IPS-18c (cell line): ENCODE data around the gene CFAP46.

Experiments used
- H3K4me3 ChIP-seq: 2 replicates; pipeline ENCODE4 v1.7.0; 2013; ENCODE audit warnings: low read depth, mild to moderate bottlenecking, low read length, moderate library complexity; ENCODE audit not compliant: insufficient read depth
- H3K9me3 ChIP-seq: one replicate; pipeline ENCODE4 v1.6.1; 2013; ENCODE audit warnings: mild to moderate bottlenecking, low read length, moderate library complexity; ENCODE audit not compliant: control insufficient read depth, insufficient read depth

The CFAP46 gene

GRCh38 chr10:132981746-132982145 is 39.4 kb upstream of the CFAP46 start:
- Histone ChIP-seq H3K9me3 (no peaks in the 10 kb centered on the region), H3K4me3 (no peak overlapping the region)

- Histone ChIP-seq H3K9me3 (no peaks in the 10 kb centered on the region), H3K4me3 (no peak overlapping the region)
Measured at GRCh38 chr10:132981173-132981555, 38.8 kb upstream of the CFAP46 start.

- H3K4me3 ChIP-seq: no peak overlapping the region
- no peaks in the 10 kb centered on the region for H3K9me3 ChIP-seq
Measured at GRCh38 chr10:132980426-132981172, 38.2 kb upstream of the CFAP46 start.

- no peaks in the 10 kb centered on the region for H3K9me3 ChIP-seq
Measured at GRCh38 chr10:132979491-132980425, 37.4 kb upstream of the CFAP46 start.

GRCh38 chr10:132978542-132978941 is 36.2 kb upstream of the CFAP46 start:
- H3K9me3 ChIP-seq: no peaks in the 10 kb centered on the region

More at GRCh38 chr10:132979491-132980425, 37.4 kb upstream of the CFAP46 start:
- H3K4me3 ChIP-seq: no peak overlapping the region

GRCh38 chr10:132977807-132978206 is 35.4 kb upstream of the CFAP46 start:
- no peak overlapping the region for H3K4me3 ChIP-seq
- no peaks in the 10 kb centered on the region for H3K9me3 ChIP-seq

More at GRCh38 chr10:132978542-132978941, 36.2 kb upstream of the CFAP46 start:
- no peak overlapping the region for H3K4me3 ChIP-seq

GRCh38 chr10:132977076-132977475 is 34.7 kb upstream of the CFAP46 start:
- H3K4me3 ChIP-seq: no peak overlapping the region
- H3K9me3 ChIP-seq: no peaks in the 10 kb centered on the region

GRCh38 chr10:132975831-132976682 is 33.7 kb upstream of the CFAP46 start:
- no peaks in the 10 kb centered on the region for H3K9me3 ChIP-seq
- no peak overlapping the region for H3K4me3 ChIP-seq

GRCh38 chr10:132974886-132975830 is 32.8 kb upstream of the CFAP46 start:
- Histone ChIP-seq H3K9me3 (no peaks in the 10 kb centered on the region), H3K4me3 (no peak overlapping the region)

GRCh38 chr10:132974249-132974796 is 32.0 kb upstream of the CFAP46 start:
- H3K9me3 ChIP-seq: peaks cover 2% of the 10 kb centered on the region
- H3K4me3 ChIP-seq: no peak overlapping the region

GRCh38 chr10:132973903-132974241 is 31.5 kb upstream of the CFAP46 start:
- Histone ChIP-seq H3K4me3 (no peak overlapping the region), H3K9me3 (peaks cover 2% of the 10 kb centered on the region)

GRCh38 chr10:132972986-132973902 is 30.9 kb upstream of the CFAP46 start:
- Histone ChIP-seq H3K4me3 (no peak overlapping the region), H3K9me3 (peaks cover 2% of the 10 kb centered on the region)

- Histone ChIP-seq H3K4me3 (no peak overlapping the region), H3K9me3 (peaks cover 2% of the 10 kb centered on the region)
Measured at GRCh38 chr10:132972149-132972985, 30.0 kb upstream of the CFAP46 start.

GRCh38 chr10:132971448-132972148 is 29.2 kb upstream of the CFAP46 start:
- Histone ChIP-seq H3K9me3 (peaks cover 2% of the 10 kb centered on the region), H3K4me3 (no peak overlapping the region)
